Thoracic aorta (tissue), 2 donors: ENCODE measurements around the gene PYGM. TPM values are rescaled to one million over a fixed set of nuclear protein-coding genes. Genes with fewer than 3 reads are reported as not detected.

Source experiments
- ATAC-seq: fragments of 150-250 bp; one replicate; pipeline ENCODE4 v1.8.0; 2017; ENCODE audit warnings: low read depth; ENCODE audit not compliant: insufficient number of reproducible peaks, low FRiP score
- DNase-seq: peaks from one replicate; pipeline ENCODE4 v3.0.0-alpha.2; 2020; ENCODE audit warnings: low spot score
- H3K27ac ChIP-seq, 2 donors: fragments of 200-600 bp; sonication (generic); 1 replicate in 1 of 2; 2 replicates in 1 of 2; pipeline ENCODE4 v1.5.1; 2016; ENCODE audit warnings: mild to moderate bottlenecking in 2 of 2, moderate library complexity in 2 of 2
- H3K27me3 ChIP-seq: fragments of 200-600 bp; sonication (generic); replicated peaks from 2 replicates; pipeline ENCODE4 v1.6.0; 2016; ENCODE audit warnings: mild to moderate bottlenecking; ENCODE audit not compliant: insufficient read depth
- H3K36me3 ChIP-seq: fragments of 200-600 bp; sonication (generic); one replicate; pipeline ENCODE4 v1.5.1; 2016
- H3K4me1 ChIP-seq, 2 donors: fragments of 200-600 bp; sonication (generic); 1 replicate in 1 of 2; 2 replicates in 1 of 2; pipeline versions ENCODE4 v1.5.1 to v1.6.0; 2016; ENCODE audit warnings: low read depth in 2 of 2, mild to moderate bottlenecking in 1 of 2; ENCODE audit not compliant: control insufficient read depth in 1 of 2
- H3K4me3 ChIP-seq: fragments of 200-600 bp; sonication (generic); 2 replicates; pipeline ENCODE4 v1.5.1; 2016; ENCODE audit warnings: mild to moderate bottlenecking
- H3K9me3 ChIP-seq: fragments of 200-600 bp; sonication (generic); 2 replicates; pipeline ENCODE4 v1.5.1; 2016
- CTCF ChIP-seq: fragments of 200-600 bp; sonication (generic); IDR thresholded peaks from one replicate; pipeline ENCODE4 v1.5.1; 2019; ENCODE audit warnings: antibody characterized with exemption
- total RNA-seq, 2 donors: library from RNA; depleted of rRNA; stranded (reverse); fragments of >200 nt; gene quantifications; one replicate each; pipeline versions ENCODE4 v1.1.0 to v1.2.3, GENCODE V29; 2016

PYGM gene
- total RNA-seq, 2 donors from 2014 or later = 12.2 to 13.4 TPM

DNA sequence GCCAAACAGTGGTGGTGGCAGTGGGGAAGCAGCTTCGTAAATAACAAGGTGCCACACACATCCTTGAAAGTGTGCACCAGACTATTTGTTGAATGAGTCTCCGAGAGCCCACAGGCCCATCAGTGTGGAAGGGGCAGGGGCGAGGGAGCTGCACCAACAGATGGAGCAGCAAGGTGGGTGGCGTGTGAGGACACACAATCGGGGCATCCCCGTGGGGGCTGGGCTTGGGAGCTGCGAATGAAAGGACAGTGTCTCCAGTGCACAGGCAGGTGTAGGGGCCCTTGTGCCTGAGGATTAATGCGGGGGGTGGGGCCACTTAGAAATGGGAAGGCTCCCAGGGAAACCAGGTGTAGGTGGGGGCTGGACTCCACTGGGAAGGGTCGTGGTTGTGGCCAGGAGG is 39.6 kb downstream of the PYGM start:
- Histone ChIP-seq H3K9me3 (no peaks in the 10 kb centered on the region), H3K27me3 (peaks cover 7% of the 10 kb centered on the region), H3K4me3 (no peak overlapping the region), H3K36me3 (no peaks in the 10 kb centered on the region), H3K4me1 (peaks cover 0 to 7% of the 10 kb centered on the region in 2 donors), H3K27ac (no peak overlapping the region)
- DNase-seq = no peak
- TF ChIP-seq CTCF = no peak
- ATAC-seq = no peak

DNA sequence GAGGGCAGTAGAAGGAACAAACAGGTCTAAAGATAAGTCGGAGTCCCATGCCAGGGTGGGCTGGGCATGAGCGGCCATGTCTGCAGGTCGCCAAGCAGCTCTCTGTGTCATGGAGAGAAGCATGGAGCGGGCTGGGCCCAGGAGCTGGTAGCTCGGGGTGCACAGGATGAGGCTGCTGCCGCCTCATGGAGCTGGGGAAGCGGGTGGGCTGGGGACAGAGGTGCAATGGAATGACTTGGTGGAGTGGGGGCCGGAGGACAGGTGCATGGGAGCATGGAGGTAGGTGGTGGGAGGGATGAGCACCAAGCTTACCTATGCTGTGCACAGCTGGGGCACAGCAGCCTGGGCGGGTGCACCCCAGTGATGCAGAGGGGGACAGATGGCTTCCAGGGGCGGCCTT is 40.4 kb downstream of the PYGM start:
- no peak overlapping the region for H3K27ac ChIP-seq
- TF ChIP-seq CTCF = no peak
- no peak for ATAC-seq
- no peaks in the 10 kb centered on the region for H3K9me3 ChIP-seq
- peaks cover 7% of the 10 kb centered on the region for H3K27me3 ChIP-seq
- H3K4me1 ChIP-seq = peaks cover 0 to 7% of the 10 kb centered on the region in 2 donors
- H3K36me3 ChIP-seq = no peaks in the 10 kb centered on the region
- DNase-seq = no peak
- H3K4me3 ChIP-seq = no peak overlapping the region

DNA sequence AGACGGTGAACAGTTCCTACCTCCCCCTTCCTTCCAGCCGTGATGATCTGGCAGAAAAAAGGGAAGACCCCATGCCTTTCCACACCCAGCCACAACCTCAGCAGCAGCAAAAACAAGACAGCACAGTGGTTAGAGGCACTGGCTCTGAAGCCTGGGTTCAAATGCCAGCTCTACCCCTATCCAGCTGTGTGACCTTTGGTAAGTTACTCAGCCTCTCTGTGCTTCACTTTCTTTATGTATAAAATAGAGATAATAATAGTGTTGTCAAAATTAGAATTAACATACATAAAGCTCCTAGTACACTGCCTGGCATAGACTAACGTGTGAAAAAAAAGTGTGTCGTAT is 41.0 kb downstream of the PYGM start:
- Histone ChIP-seq H3K4me3 (no peak overlapping the region), H3K36me3 (no peaks in the 10 kb centered on the region), H3K9me3 (no peaks in the 10 kb centered on the region), H3K27me3 (peaks cover 7% of the 10 kb centered on the region), H3K27ac (no peak overlapping the region), H3K4me1 (peaks cover 2 to 7% of the 10 kb centered on the region in 2 donors)
- DNase-seq (no peak), ATAC-seq (no peak)
- no peak for TF ChIP-seq CTCF

GRCh38 chr11:64718084-64718779 is 41.5 kb downstream of the PYGM start:
- peaks cover 2 to 3% of the 10 kb centered on the region in 2 donors for H3K4me1 ChIP-seq
- no peak overlapping the region for H3K27ac ChIP-seq
- ATAC-seq (no peak), DNase-seq (no peak)
- no peaks in the 10 kb centered on the region for H3K36me3 ChIP-seq
- peaks cover 7% of the 10 kb centered on the region for H3K27me3 ChIP-seq
- no peaks in the 10 kb centered on the region for H3K9me3 ChIP-seq
- no peak for TF ChIP-seq CTCF
- H3K4me3 ChIP-seq = no peak overlapping the region

DNA sequence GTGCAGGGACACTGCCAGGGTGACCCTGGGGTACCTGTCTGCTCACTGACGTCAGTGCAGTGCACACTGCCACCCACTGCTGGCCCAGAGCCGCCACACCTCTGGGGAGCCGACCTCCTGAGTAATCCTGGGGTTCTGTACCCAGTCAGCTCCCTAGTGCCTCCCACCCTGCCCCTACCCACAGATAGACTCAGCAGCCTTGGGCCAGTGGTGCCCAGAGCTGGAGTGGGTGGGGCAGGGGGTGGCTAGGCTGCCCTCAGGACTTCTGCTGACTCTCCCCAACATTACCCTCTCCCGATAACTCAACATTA is 42.6 kb downstream of the PYGM start:
- Histone ChIP-seq H3K9me3 (no peaks in the 10 kb centered on the region), H3K4me1 (peaks cover 3 to 6% of the 10 kb centered on the region in 2 donors), H3K27ac (no peak overlapping the region), H3K36me3 (no peaks in the 10 kb centered on the region), H3K27me3 (peaks cover 7% of the 10 kb centered on the region), H3K4me3 (no peak overlapping the region)
- no peak for ATAC-seq
- DNase-seq = no peak
- TF ChIP-seq CTCF = no peak
